GM12872 (cell line): Measurements from ENCODE around the gene DTX4.
A peak's percentile ranks its signal among the peaks of the same experiment; 100 is the strongest.

ENCODE experiments used
- TF ChIP-seq, protein P1 (sequence below): IDR thresholded peaks from 3 replicates; pipeline ENCODE4 v1.5.1; 2011; ENCODE audit warnings: low read depth, mild to moderate bottlenecking, low read length, moderate library complexity; ENCODE audit not compliant: insufficient read depth

The DTX4 gene

DNA sequence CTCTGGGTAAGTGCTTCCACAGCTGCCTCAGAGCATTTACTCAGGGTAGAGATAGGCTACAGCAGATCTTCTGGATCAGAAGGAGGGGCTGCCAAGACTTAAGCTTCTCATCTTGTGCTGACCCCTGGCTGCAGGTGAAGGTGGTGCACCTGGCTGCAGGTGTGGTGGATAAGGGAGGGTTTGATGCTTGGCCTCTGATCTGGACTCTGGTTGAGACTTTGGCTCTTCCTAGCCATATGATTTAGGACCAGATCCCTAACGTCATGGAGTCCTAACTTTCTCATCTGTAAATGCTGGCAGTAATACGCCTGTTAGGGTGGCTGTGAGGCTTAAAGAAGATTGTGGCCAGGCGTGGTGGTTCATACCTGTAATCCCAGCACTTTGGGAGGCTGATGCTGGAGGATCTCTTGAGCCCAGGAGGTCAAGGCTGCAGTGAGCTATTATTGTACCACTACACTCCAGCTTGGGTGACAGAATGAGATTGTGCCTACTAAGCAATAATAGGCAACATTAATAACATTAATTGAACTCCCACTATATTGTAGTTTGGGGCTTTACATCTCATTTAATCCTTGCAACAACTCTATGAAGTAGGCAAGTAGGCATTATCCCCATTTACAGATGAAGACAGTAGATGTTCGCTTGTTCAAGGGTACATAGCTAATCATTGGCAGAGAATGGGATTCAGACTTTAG is 10.7 kb downstream of the DTX4 start:
- TF ChIP-seq, protein P1, sequence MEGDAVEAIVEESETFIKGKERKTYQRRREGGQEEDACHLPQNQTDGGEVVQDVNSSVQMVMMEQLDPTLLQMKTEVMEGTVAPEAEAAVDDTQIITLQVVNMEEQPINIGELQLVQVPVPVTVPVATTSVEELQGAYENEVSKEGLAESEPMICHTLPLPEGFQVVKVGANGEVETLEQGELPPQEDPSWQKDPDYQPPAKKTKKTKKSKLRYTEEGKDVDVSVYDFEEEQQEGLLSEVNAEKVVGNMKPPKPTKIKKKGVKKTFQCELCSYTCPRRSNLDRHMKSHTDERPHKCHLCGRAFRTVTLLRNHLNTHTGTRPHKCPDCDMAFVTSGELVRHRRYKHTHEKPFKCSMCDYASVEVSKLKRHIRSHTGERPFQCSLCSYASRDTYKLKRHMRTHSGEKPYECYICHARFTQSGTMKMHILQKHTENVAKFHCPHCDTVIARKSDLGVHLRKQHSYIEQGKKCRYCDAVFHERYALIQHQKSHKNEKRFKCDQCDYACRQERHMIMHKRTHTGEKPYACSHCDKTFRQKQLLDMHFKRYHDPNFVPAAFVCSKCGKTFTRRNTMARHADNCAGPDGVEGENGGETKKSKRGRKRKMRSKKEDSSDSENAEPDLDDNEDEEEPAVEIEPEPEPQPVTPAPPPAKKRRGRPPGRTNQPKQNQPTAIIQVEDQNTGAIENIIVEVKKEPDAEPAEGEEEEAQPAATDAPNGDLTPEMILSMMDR: peak; percentile 63

DNA sequence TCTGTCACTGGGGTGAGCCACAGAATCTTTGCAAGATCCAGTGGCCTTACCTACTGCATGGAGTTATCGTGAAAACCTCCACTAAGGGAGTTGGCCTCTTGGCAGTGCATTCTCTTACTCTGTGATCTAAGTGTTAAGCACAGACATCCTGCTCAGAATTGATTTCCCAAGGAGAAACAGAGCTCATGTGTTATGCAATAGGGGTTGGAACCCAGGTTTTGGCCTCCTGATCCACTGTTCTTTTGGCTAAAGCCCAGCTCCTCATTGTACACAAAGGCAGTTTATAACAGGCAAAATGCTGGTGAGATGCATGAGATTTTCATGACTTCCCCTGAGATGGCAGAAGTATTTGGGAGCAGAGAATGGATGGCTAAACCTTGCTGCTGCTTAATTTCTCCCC is 11.8 kb downstream of the DTX4 start:
- TF ChIP-seq, protein P1: no peak

DNA sequence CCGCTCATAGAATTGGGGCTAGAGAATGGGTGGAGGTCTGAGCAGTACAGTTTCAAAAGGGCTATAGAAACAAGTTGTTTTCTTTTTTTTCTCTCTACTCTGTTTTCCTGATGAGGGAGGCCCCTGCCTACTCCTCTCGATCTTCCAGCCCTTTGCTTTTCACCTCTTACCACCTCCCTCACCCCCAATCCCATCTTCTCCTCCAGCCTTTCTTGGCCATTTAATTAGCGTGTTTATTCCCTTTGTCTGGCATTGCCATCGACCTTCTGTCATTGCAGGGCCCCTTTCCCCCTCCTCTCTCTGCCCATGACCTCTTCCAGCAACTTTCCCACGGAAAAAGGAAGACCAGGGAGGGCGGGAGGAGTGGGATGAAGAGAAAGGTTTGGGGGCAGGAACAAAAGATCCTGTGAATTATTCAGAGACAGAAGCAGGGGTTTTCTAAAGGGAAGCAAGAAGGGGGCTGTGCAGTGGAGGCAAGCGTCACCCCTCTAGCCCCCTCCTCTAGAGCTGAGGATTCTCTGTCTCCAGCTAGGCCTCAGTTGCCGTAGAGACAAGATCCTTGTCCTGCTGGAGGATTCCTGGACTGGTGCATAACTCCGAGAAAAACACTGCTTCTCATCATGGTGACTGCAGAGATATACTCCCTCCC is 12.9 kb downstream of the DTX4 start:
- TF ChIP-seq, protein P1: no peak

DNA sequence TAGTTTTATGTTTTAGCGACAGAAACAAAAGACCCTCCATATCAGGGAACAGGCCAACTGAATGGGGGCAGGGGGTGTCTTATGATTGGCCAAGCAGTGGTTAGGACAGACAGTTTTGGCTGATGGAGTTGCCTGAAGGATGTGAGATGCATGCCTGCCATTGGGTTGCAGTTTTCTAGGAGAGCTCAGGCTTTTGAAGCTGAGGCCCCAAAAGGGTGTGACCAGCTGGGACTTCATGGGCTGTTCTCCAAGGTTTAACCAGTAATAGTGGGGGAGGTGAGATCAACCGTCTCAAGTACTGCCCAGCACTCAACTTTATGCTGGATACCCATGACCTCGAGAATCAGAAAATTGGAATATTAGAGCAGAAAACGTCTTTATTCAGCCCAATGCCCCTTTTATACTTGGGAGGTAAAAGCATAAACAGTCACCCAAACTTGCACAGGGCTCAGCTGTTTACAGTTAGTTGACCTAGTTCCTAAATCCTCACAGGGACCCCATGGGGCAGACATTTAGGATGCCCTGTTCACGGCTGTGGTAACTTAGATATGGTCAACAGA is 13.5 kb downstream of the DTX4 start:
- TF ChIP-seq, protein P1: no peak

- TF ChIP-seq, protein P1: peak; percentile 87
Measured at GRCh38 chr11:59186130-59186594, 14.2 kb downstream of the DTX4 start.

GRCh38 chr11:59187035-59187434 is 15.1 kb downstream of the DTX4 start:
- TF ChIP-seq, protein P1: no peak

DNA sequence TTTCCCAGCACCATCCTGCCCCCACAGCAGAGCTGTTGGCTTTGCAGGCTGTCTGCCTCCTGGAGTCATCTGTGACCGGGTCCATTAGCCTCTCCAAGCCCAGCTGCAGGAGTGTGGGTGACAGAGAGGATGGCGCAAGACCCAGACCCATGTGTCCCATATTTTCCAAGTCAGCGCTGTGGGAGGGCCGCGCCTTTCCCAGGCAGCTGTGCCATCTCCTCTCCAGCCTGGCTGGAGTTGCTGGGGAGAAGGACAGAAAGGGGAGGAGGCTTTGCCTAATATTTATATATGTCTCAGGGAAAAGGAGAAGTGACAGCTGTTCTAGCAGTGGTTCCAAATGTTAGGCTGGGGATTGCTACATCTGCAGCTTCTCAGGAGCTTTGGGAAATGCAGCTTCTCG is 15.7 kb downstream of the DTX4 start:
- TF ChIP-seq, protein P1: no peak
